DND-41 (cell line): ENCODE data around the gene ATXN2L.

Experiments
- ATAC-seq: fragments of 200-7000 bp; cut with Tn5 transposase; 3 replicates; pipeline ENCODE4 v1.9.1; 2021; ENCODE audit warnings: low read depth; ENCODE audit not compliant: insufficient read depth
- DNase-seq: peaks from one replicate; pipeline ENCODE4 v3.0.0-alpha.2; 2020
- H2AFZ ChIP-seq: 2 replicates; pipeline ENCODE4 v1.6.0; 2012; ENCODE audit warnings: low read depth, low read length
- H3K27ac ChIP-seq: 2 replicates; pipeline ENCODE4 v1.5.1; 2012; ENCODE audit warnings: low read length, inconsistent platforms
- H3K27me3 ChIP-seq: fragments of 200-600 bp; sonication (generic); 2 replicates; pipeline ENCODE4 v1.6.0; 2012; ENCODE audit warnings: low read length, mild to moderate bottlenecking, inconsistent platforms; ENCODE audit not compliant: insufficient read depth, poor library complexity
- H3K36me3 ChIP-seq: 2 replicates; pipeline ENCODE4 v1.5.1; 2012; ENCODE audit warnings: low read length, inconsistent platforms; ENCODE audit not compliant: insufficient read depth
- H3K4me1 ChIP-seq: 2 replicates; pipeline ENCODE4 v1.5.1; 2012; ENCODE audit warnings: mild to moderate bottlenecking, low read length; ENCODE audit not compliant: insufficient read depth
- H3K4me2 ChIP-seq: 2 replicates; pipeline ENCODE4 v1.6.0; 2012; ENCODE audit warnings: mild to moderate bottlenecking, moderate library complexity, low read length, inconsistent platforms; ENCODE audit not compliant: insufficient read depth
- H3K4me3 ChIP-seq, 2 experiments: fragments of 200-600 bp in 1 of 2; shearing (Covaris generic) in 1 of 2; 2 replicates each; pipeline ENCODE4 v1.5.1; 2012 to 2016; ENCODE audit warnings: inconsistent platforms in 2 of 2, low read length in 2 of 2, mild to moderate bottlenecking in 2 of 2, low read depth in 1 of 2, moderate library complexity in 1 of 2
- H3K79me2 ChIP-seq: 2 replicates; pipeline ENCODE4 v1.6.0; 2012; ENCODE audit warnings: low read length, inconsistent platforms; ENCODE audit not compliant: insufficient read depth
- H3K9ac ChIP-seq: 2 replicates; pipeline ENCODE4 v1.6.0; 2012; ENCODE audit warnings: low read depth, mild to moderate bottlenecking, inconsistent platforms, low read length, moderate library complexity
- H3K9me3 ChIP-seq: 2 replicates; pipeline ENCODE4 v1.5.1; 2012; ENCODE audit warnings: low read length, moderate library complexity, mild to moderate bottlenecking, inconsistent platforms; ENCODE audit not compliant: insufficient read depth, severe bottlenecking
- H4K20me1 ChIP-seq: 2 replicates; pipeline ENCODE4 v1.6.0; 2012; ENCODE audit warnings: low read length; ENCODE audit not compliant: insufficient read depth
- EZH2 ChIP-seq: IDR thresholded peaks from 3 replicates; pipeline ENCODE4 v1.6.1; 2012; ENCODE audit warnings: borderline replicate concordance, low read depth, mild to moderate bottlenecking, moderate library complexity, low read length, inconsistent platforms; ENCODE audit not compliant: severe bottlenecking
- TF ChIP-seq, protein P1 (sequence below): IDR thresholded peaks from 2 replicates; pipeline ENCODE4 v1.5.1; 2012; ENCODE audit warnings: borderline replicate concordance, low read length, moderate library complexity, mild to moderate bottlenecking; ENCODE audit not compliant: poor library complexity, severe bottlenecking; ENCODE audit errors: extremely low read depth

ATXN2L gene

DNA sequence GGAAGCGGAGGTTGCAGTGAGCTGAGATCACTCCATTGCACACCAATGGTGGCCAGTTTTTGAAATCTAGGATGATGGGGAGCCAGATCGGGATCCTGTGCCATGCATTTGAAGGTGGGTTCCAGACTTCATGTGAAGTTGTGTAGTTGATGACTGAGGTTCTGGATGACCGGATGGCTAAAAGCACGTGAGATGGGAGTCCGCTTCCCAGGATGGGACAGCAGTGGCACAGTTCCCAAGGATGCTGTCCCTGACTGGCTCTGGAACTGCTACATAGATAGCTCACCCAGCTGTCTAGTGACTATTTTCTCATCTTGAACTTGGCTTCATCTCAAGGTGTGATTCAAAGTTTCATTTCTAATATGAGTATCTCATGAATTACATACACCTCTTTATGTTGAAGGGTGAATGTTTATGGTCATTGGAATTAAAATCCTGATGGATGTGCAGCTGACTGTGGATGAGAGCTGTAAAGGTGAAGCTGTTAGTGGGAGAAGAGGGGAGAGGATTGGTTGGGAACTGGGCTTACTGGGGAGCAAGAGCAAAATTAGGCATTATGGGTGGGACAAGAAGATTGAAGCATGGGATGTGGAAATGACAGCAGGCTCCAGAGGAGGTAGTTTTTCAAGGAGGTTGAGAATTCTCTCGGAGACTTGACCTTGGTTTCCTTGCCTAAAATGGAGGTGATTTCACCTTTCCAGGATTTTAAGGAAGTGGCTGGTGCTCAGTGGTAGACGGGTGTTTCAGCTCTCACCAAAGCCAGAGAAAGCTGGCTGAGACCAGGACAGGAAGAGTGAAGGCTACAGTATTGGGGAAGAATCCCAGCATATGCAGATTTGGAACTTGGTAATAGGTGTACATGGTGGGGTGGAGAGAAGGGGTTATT lies 15.1 kb downstream of the ATXN2L start:
- Histone ChIP-seq H4K20me1 (peaks cover 47% of the 10 kb centered on the region), H3K9ac (no peak overlapping the region), H3K27ac (no peak overlapping the region), H3K27me3 (no peaks in the 10 kb centered on the region), H2AFZ (no peak overlapping the region), H3K36me3 (peaks cover 71% of the 10 kb centered on the region), H3K4me1 (no peaks in the 10 kb centered on the region), H3K4me3 (no peak overlapping the region), H3K4me2 (no peak overlapping the region), H3K9me3 (no peaks in the 10 kb centered on the region), H3K79me2 (peaks cover 9% of the 10 kb centered on the region; the same call in 1 of the 2 replicates)
- 0 out of 3 replicates have a peak, but pooled peaks have one; percentile 9 for ATAC-seq
- no peak for DNase-seq
- TF ChIP-seq, protein P1, sequence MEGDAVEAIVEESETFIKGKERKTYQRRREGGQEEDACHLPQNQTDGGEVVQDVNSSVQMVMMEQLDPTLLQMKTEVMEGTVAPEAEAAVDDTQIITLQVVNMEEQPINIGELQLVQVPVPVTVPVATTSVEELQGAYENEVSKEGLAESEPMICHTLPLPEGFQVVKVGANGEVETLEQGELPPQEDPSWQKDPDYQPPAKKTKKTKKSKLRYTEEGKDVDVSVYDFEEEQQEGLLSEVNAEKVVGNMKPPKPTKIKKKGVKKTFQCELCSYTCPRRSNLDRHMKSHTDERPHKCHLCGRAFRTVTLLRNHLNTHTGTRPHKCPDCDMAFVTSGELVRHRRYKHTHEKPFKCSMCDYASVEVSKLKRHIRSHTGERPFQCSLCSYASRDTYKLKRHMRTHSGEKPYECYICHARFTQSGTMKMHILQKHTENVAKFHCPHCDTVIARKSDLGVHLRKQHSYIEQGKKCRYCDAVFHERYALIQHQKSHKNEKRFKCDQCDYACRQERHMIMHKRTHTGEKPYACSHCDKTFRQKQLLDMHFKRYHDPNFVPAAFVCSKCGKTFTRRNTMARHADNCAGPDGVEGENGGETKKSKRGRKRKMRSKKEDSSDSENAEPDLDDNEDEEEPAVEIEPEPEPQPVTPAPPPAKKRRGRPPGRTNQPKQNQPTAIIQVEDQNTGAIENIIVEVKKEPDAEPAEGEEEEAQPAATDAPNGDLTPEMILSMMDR, result no peak
- no peak for TF ChIP-seq EZH2

DNA sequence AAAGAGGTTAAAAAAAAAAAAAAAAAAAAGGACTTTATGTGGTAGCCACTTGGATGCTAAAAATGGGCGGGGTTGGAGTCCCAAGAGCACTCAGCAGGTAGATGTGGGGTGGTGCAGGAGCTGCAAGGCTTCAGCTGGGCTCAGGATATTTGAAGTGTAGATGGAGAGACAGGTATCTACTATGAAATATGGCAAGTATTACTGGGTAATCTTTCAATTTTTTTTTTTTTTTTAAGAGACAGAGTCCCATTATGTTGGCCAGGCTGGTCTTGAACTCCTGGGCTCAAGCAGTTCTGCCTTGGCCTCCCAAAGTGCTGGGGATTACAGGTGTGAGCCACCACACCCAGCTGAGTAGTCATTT lies 15.7 kb downstream of the ATXN2L start:
- Histone ChIP-seq H3K27ac (no peak overlapping the region), H4K20me1 (peaks cover 44% of the 10 kb centered on the region), H3K4me2 (no peak overlapping the region), H3K79me2 (peaks cover 3% of the 10 kb centered on the region; the same call in 1 of the 2 replicates), H3K4me3 (no peak overlapping the region), H3K9me3 (no peaks in the 10 kb centered on the region), H3K9ac (no peak overlapping the region), H3K27me3 (no peaks in the 10 kb centered on the region), H3K4me1 (no peaks in the 10 kb centered on the region), H3K36me3 (peaks cover 71% of the 10 kb centered on the region), H2AFZ (no peak overlapping the region)
- TF ChIP-seq, protein P1, result no peak
- no peak for TF ChIP-seq EZH2
- DNase-seq, result no peak
- ATAC-seq, result no peak

DNA sequence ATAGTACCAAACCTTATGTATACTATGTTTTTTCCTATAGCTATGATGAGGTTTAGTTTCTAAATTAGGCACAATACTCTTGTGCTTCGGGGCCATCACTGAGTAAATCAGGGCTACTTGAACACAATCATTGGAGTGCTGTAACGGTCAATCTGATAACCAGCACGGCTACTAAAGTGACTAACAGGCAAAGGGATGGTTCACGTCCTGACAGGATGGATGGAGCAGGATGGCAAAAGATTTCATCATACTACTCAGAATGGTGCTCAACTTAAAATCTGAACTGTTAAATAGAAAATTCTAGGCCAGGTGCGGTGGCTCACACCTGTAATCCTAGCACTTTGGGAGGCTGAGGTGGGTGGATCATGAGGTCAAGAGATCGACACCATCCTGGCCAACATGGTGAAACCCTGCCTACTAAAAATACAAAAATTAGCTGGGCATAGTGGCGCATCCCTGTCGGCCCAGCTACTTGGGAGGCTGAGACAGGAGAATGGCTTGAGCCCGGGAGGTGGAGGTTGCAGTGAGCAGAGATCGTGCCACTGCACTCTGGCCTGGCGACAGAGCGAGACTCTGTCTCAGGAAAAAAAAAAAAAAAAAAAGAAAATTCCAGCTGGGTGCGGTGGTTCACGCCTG lies 16.3 kb downstream of the ATXN2L start:
- no peak overlapping the region for H2AFZ ChIP-seq
- no peak overlapping the region for H3K4me2 ChIP-seq
- peaks cover 44% of the 10 kb centered on the region for H4K20me1 ChIP-seq
- 0 out of 2 replicates have a peak, but pooled peaks cover 3% of the 10 kb centered on the region for H3K4me1 ChIP-seq
- no peak for DNase-seq
- TF ChIP-seq EZH2, result no peak
- TF ChIP-seq, protein P1, result no peak
- H3K9me3 ChIP-seq, result no peaks in the 10 kb centered on the region
- H3K27me3 ChIP-seq, result no peaks in the 10 kb centered on the region
- no peak overlapping the region for H3K9ac ChIP-seq
- H3K4me3 ChIP-seq, result no peak overlapping the region
- H3K79me2 ChIP-seq, result peaks cover 3% of the 10 kb centered on the region; the same call in 1 of the 2 replicates
- no peak for ATAC-seq
- H3K36me3 ChIP-seq, result peaks cover 71% of the 10 kb centered on the region
- H3K27ac ChIP-seq, result no peak overlapping the region
